A673 (cell line): Measurements from ENCODE around the gene ZSCAN10. TPM values are rescaled to one million over a fixed set of nuclear protein-coding genes. Genes with fewer than 3 reads are reported as not detected.

Source experiments
- Bru-seq: library from RNA; stranded (reverse); fragments of 400-500 nt; gene quantifications from one replicate; lab custom pipeline; 2021; lab: Mats Ljungman, UMichigan
- BruChase-seq, 2 experiments: library from RNA; stranded (reverse); fragments of 400-500 nt; gene quantifications; one replicate each; lab custom pipeline; 2021; lab: Mats Ljungman, UMichigan
- BruUV-seq: library from RNA; stranded (reverse); fragments of 400-500 nt; replicated peaks from 2 replicates; lab custom pipeline; 2021; lab: Mats Ljungman, UMichigan
- CTCF ChIA-PET: fragments of 300-600 bp; sonication (Branson Sonifier 250); formaldehyde crosslinking; loops from one replicate; lab custom pipeline; 2022; ENCODE audit warnings: antibody characterized with exemption; lab: Charles Lee
- POLR2A ChIA-PET: fragments of 300-600 bp; sonication (Branson Sonifier 250); formaldehyde crosslinking; loops from one replicate; lab custom pipeline; 2022; ENCODE audit warnings: antibody characterized with exemption; ENCODE audit not compliant: low non-redundant PET; lab: Charles Lee
- DNase-seq: peaks from one replicate; pipeline ENCODE4 v3.0.0-alpha.2; 2015; ENCODE audit warnings: low spot score
- H3K27ac ChIP-seq: fragments of 200-600 bp; sonication (generic); 2 replicates; pipeline ENCODE4 v1.5.1; 2016; ENCODE audit warnings: mixed run types, low read depth, mild to moderate bottlenecking, mixed read lengths, antibody characterized with exemption, low read length; ENCODE audit not compliant: poor library complexity, severe bottlenecking
- H3K27me3 ChIP-seq: fragments of 200-600 bp; sonication (generic); replicated peaks from 2 replicates; pipeline ENCODE4 v1.6.1; 2017; ENCODE audit warnings: mixed run types, low read depth, mild to moderate bottlenecking, mixed read lengths, antibody characterized with exemption, low read length; ENCODE audit not compliant: insufficient read depth, poor library complexity
- H3K36me3 ChIP-seq: fragments of 200-600 bp; sonication (generic); 2 replicates; pipeline ENCODE4 v1.6.1; 2016; ENCODE audit warnings: mixed run types, mild to moderate bottlenecking, mixed read lengths, antibody characterized with exemption, low read length; ENCODE audit not compliant: insufficient read depth, poor library complexity, severe bottlenecking
- H3K4me1 ChIP-seq: fragments of 200-600 bp; sonication (generic); 2 replicates; pipeline ENCODE4 v1.6.1; 2017; ENCODE audit warnings: mixed run types, mild to moderate bottlenecking, mixed read lengths, antibody characterized with exemption, low read length; ENCODE audit not compliant: insufficient read depth, poor library complexity, severe bottlenecking
- H3K4me3 ChIP-seq: fragments of 200-600 bp; sonication (generic); 2 replicates; pipeline ENCODE4 v1.5.1; 2016; ENCODE audit warnings: low read depth, mixed run types, mild to moderate bottlenecking, mixed read lengths, low read length; ENCODE audit not compliant: poor library complexity, severe bottlenecking
- H3K9me3 ChIP-seq: fragments of 200-600 bp; sonication (generic); 2 replicates; pipeline ENCODE4 v1.6.1; 2016; ENCODE audit warnings: mixed run types, low read depth, mild to moderate bottlenecking, mixed read lengths, antibody characterized with exemption, low read length; ENCODE audit not compliant: poor library complexity, severe bottlenecking
- EZH2 ChIP-seq: fragments of 200-600 bp; sonication (generic); IDR thresholded peaks from 2 replicates; pipeline ENCODE4 v1.6.1; 2017; ENCODE audit warnings: borderline replicate concordance, low read depth, mild to moderate bottlenecking, mixed read lengths, antibody characterized with exemption, low read length; ENCODE audit not compliant: poor library complexity, severe bottlenecking
- intact Hi-C: fragments of 100-400 bp; cut with micrococcal nuclease; formaldehyde crosslinking; loops from one replicate; pipeline ENCODE4 v1.10.0; 2022; ENCODE audit not compliant: unreplicated experiment
- long read RNA-seq: library from polyadenylated mRNA; stranded (forward); transcript quantifications from one replicate; pipeline ENCODE4 v2.0.0, GENCODE V29; 2022
- total RNA-seq: library from RNA; stranded (reverse); gene quantifications from 2 replicates; pipeline ENCODE4 v1.2.3, GENCODE V29; 2021
- TF ChIP-seq, protein P1 (sequence below): fragments of 300-800, 200-600 bp; sonication (generic); conservative IDR thresholded peaks from 2 replicates; pipeline ENCODE4 v1.5.1; 2017; ENCODE audit warnings: low read depth, mild to moderate bottlenecking, antibody characterized with exemption, low read length, moderate library complexity, mixed read lengths

ZSCAN10 gene
- total RNA-seq (not detected in 2 replicates), Bru-seq, nascent RNA (not detected), BruChase-seq, experiment 1, labeled RNA remaining after a 2-hour chase (not detected), BruChase-seq, experiment 2, labeled RNA remaining after a 6-hour chase (percentile 13 among the genes with signal in this experiment)
- long read RNA-seq = 0 reads

DNA sequence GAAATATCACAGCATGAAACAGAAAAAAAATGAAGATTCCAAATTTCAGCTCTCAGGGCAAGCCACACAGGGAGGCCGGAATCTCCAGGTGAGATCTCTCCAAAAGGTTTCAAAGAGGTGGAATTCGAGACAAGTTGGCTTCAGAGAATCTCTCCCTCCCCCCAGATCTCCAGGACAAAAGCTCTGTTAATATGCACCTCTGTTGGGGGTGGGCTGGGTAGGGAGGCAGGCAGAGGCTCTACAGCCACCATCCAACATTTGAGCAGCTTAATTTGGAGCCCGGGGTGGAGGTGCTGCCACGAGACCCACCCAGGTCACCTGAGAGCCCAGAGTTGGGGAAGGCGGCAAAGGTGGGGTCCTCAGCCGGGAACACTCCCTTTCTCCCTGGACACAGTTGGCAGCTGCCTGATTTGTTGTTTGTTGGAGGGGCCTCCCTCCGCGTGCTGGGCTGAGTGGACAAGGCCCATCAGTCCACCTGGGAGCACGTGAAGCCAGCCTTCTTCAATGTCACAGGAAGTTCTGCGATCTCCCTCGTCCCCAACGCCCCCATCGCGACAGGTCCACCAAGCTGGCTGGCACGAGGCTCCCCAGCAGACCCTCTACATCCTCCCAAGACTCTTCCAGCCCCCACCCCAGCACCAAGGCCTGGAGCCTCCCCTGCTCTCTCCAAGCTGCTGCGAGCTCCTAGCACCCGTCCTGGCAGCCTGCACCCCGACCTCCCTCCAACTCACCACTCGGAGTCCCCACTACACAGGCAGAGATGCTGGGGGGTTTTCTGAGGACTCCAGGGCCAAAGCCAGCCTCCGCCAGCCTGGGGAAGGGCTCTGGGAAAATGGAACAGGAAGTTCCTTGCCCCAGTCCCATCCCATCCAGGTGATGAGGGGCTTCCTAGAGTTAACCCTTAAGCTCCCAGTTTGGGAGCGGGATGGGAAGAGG lies at the start of gene ZSCAN10:
TSS of gene ZSCAN10 (minus strand) at position 836 of the 936 bp plus-strand sequence. CDS start 6,357 bp downstream, outside the sequence.
- H3K36me3 ChIP-seq = no peaks in the 10 kb centered on the region
- peaks cover 14% of the 10 kb centered on the region for H3K4me1 ChIP-seq
- ChIA-PET POLR2A (no interaction called here), CTCF (interaction anchor here (0.9 to 1.3 kb wide), 2 partner anchors 18 to 66 kb away, joined by 3 to 9 read pairs; no protein-coding TSS in a partner anchor)
- intact Hi-C loops = no loop called here
- H3K27ac ChIP-seq = no peak within 1 kb of the TSS
- BruUV-seq = no TSS peak
- H3K9me3 ChIP-seq = no peaks in the 10 kb centered on the region
- TF ChIP-seq, protein P1, sequence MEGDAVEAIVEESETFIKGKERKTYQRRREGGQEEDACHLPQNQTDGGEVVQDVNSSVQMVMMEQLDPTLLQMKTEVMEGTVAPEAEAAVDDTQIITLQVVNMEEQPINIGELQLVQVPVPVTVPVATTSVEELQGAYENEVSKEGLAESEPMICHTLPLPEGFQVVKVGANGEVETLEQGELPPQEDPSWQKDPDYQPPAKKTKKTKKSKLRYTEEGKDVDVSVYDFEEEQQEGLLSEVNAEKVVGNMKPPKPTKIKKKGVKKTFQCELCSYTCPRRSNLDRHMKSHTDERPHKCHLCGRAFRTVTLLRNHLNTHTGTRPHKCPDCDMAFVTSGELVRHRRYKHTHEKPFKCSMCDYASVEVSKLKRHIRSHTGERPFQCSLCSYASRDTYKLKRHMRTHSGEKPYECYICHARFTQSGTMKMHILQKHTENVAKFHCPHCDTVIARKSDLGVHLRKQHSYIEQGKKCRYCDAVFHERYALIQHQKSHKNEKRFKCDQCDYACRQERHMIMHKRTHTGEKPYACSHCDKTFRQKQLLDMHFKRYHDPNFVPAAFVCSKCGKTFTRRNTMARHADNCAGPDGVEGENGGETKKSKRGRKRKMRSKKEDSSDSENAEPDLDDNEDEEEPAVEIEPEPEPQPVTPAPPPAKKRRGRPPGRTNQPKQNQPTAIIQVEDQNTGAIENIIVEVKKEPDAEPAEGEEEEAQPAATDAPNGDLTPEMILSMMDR = no peak
- no peak for TF ChIP-seq EZH2
- H3K27me3 ChIP-seq = no peaks in the 10 kb centered on the region
- no peak within 1 kb of the TSS for H3K4me3 ChIP-seq
- no peak for DNase-seq

DNA sequence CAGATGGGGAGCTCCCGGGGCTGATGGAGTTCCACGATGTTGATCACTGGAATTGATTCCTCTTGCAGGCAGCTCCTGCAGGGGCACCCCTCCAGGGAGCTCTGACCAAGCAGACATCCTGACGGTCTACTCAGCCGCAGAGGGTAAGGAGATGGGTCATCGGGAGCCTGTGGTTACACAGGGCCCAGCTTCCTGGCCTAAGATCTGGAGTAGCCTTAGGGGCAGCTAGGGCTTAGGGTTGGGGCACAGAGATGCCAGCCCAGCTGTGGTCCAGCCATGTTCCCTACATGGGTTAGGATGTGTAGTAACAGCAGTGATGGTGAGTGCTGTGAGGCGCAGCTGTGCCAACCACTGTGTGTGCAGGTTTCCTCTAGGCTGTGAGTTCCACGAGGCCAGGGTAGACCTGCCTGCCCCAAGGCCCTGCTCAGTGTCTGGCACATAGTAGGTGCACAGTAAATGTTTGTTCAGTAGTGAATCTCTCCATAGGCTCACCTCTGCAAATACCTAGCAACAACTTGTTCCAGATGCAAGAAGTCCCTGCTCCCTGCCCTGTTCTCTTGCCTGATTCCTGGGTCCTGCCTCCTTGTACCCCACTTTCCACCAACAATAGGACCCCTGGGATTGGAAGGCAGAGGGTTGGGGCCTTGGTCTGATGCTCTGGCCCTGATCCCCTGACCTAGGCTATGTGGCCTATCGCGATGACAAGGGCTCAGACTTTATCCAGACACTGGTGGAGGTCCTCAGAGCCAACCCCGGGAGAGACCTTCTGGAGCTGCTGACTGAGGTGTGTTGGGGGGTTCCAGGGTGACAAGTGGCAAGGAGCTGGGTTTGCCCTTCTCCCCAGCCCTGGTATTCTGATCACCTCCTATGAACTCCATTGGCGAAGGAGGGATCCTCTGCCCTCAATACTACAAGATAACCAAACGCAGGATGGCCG lies 49.4 kb upstream of the ZSCAN10 start:
- TF ChIP-seq EZH2 = no peak
- TF ChIP-seq, protein P1 = no peak
- CTCF ChIA-PET = interaction anchor here (1.2 kb wide), 1 partner anchor 19 kb away, joined by 3 read pairs; no protein-coding TSS in a partner anchor

DNA sequence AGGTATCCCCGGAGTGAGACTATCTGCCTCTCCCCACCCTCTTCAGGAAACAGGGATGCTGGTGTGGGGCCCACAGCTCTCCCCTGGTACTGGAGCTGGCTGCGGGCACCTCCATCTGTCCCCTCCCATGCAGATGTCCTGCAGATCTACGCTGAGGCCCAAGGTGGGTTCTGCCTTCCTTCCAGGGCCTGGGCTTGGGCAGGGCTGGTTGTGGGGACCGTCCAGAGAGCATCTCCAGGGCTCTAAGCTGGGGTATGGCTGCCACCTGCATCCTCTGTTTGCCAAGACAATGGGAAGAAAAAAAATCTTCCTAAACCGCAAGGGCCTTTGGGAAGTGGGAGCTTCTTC lies 48.6 kb upstream of the ZSCAN10 start:
- H3K4me3 ChIP-seq = no peak overlapping the region
- intact Hi-C loops = no loop called here
- TF ChIP-seq EZH2 = no peak
- TF ChIP-seq, protein P1 = no peak
- no peak overlapping the region for H3K27ac ChIP-seq
- H3K36me3 ChIP-seq = no peaks in the 10 kb centered on the region
- CTCF ChIA-PET = interaction anchor here (1.2 kb wide), 1 partner anchor 18 kb away, joined by 3 read pairs; no protein-coding TSS in a partner anchor
- no peak for DNase-seq
- H3K9me3 ChIP-seq = no peaks in the 10 kb centered on the region
- BruUV-seq = no TSS peak
- no peaks in the 10 kb centered on the region for H3K27me3 ChIP-seq
- H3K4me1 ChIP-seq = no peaks in the 10 kb centered on the region
- POLR2A ChIA-PET = no interaction called here

More for the DNA sequence above, 49.4 kb upstream of the ZSCAN10 start:
- Histone ChIP-seq H3K4me1 (no peaks in the 10 kb centered on the region), H3K36me3 (no peaks in the 10 kb centered on the region), H3K27me3 (no peaks in the 10 kb centered on the region), H3K9me3 (no peaks in the 10 kb centered on the region), H3K4me3 (no peak overlapping the region), H3K27ac (no peak overlapping the region)
- BruUV-seq = no TSS peak
- POLR2A ChIA-PET = no interaction called here
- intact Hi-C loops = no loop called here
- DNase-seq = no peak
